ENCODE data around the gene RNASEH2C. TPM values are rescaled to one million over a fixed set of nuclear protein-coding genes. Genes with fewer than 3 reads are reported as not detected.

The RNASEH2C gene
- total and polyA plus RNA-seq, 2 of the 4 experiments (the other 2 are of a cell fraction) = 34.8 to 40.0 TPM

- dilution Hi-C loops (cut with HindIII; ENCODE audit: low sequenced_read_pairs, unreplicated experiment) (no loop called here), intact Hi-C loops (cut with micrococcal nuclease) (no loop called here), in situ Hi-C loops (cut with MboI; ENCODE audit: low sequenced_read_pairs) (no loop called here)
- TF ChIP-seq MAFK (IDR thresholded peaks at IDR 0.05; ENCODE audit: low read depth, low read length) (no peak), MXI1 (IDR thresholded peaks at IDR 0.05; ENCODE audit: borderline replicate concordance, low read depth, low read length) (no peak), POLR2A (IDR thresholded peaks at IDR 0.05; ENCODE audit: low read depth, low read length) (no peak), RCOR1 (IDR thresholded peaks at IDR 0.05; ENCODE audit: insufficient replicate concordance, low read length) (no peak), ELK1 (IDR thresholded peaks at IDR 0.05; ENCODE audit: borderline replicate concordance, low read depth, low read length) (no peak), SMC3 (IDR thresholded peaks at IDR 0.05; ENCODE audit: low read depth, low read length) (no peak), NFE2L2 (IDR thresholded peaks at IDR 0.05; ENCODE audit: low read depth, low read length) (no peak), CHD1 (IDR thresholded peaks at IDR 0.05; ENCODE audit: low read depth, low read length) (no peak), CEBPB (IDR thresholded peaks at IDR 0.05; ENCODE audit: low read depth, low read length) (no peak), RAD21 (IDR thresholded peaks at IDR 0.05; ENCODE audit: low read length) (no peak), BHLHE40 (IDR thresholded peaks at IDR 0.05; ENCODE audit: low read depth, low read length) (no peak), FOS (IDR thresholded peaks at IDR 0.05; ENCODE audit: low read depth, low read length) (no peak)
- Histone ChIP-seq H2BK120ac (ENCODE audit: low read depth, low read length) (no peak overlapping the region), H4K8ac (ENCODE audit: low read depth in 2 of 2, low read length in 2 of 2) (no peak overlapping the region), H3K23ac (ENCODE audit: low read depth, low read length) (no peak overlapping the region), H4K20me1 (ENCODE audit: insufficient read depth, low read length) (no peaks in the 10 kb centered on the region), H2AK9ac (replicated peaks; ENCODE audit: low read depth, low read length, poor library complexity) (no peak overlapping the region), H3K9ac (ENCODE audit: low read depth, low read length) (no peak overlapping the region), H3K9me1 (ENCODE audit: insufficient read depth, low read length) (no peaks in the 10 kb centered on the region), H4K91ac (ENCODE audit: insufficient read depth, low read depth, low read length) (no peak overlapping the region), H2AK5ac (ENCODE audit: low read depth, low read length) (no peak overlapping the region), H3K18ac (ENCODE audit: low read depth, low read length) (no peak overlapping the region), H3K56ac (ENCODE audit: extremely low read depth, insufficient read depth, low read length) (no peak overlapping the region), H4K5ac (ENCODE audit: low read depth, low read length) (no peak overlapping the region), H3K36me3 (ENCODE audit: control insufficient read depth, insufficient read depth, low read length) (no peaks in the 10 kb centered on the region), H3K4me2 (ENCODE audit: low read depth, low read length) (no peak overlapping the region), H3K79me1 (ENCODE audit: low read depth in 1 of 2, low read length in 2 of 2) (no peaks in the 10 kb centered on the region), H3K27ac (ENCODE audit: insufficient read depth, low read length) (no peak overlapping the region), H3K27me3 (ENCODE audit: control insufficient read depth, insufficient read depth, low read length) (peaks cover 12% of the 10 kb centered on the region), H3K14ac (replicated peaks; ENCODE audit: low read depth, low read length) (no peak overlapping the region), H2BK15ac (ENCODE audit: low read depth, low read length) (no peak overlapping the region), H2AFZ (replicated peaks; ENCODE audit: low read length, poor library complexity) (no peak overlapping the region), H3K4me3 (ENCODE audit: insufficient read depth, low read depth, low read length) (no peak overlapping the region), H2BK5ac (ENCODE audit: low read depth, low read length, poor library complexity, severe bottlenecking) (no peak overlapping the region), H3K9me3 (ENCODE audit: control insufficient read depth, insufficient read depth, low read length) (peaks cover 2% of the 10 kb centered on the region; the same call in 1 of the 2 replicates), H3K4me1 (ENCODE audit: control insufficient read depth, insufficient read depth, low read length) (no peaks in the 10 kb centered on the region), H2BK20ac (ENCODE audit: low read depth, low read length) (no peak overlapping the region), H3K4ac (ENCODE audit: low read depth, low read length) (no peak overlapping the region)
- ATAC-seq (ENCODE audit: low read depth) = no peak
- BruUV-seq (replicated peaks) = no TSS peak
- POLR2A ChIA-PET (ENCODE audit: unreplicated experiment) = no interaction called here
- CTCF ChIA-PET = interaction anchor here (2.0 kb wide), 1 partner anchor 16 kb away, joined by 4 read pairs; the partner anchor contains the start of gene KAT5
- 82% methylated on average over 5 of the region's 15 CpGs; no CpG with 5 or more reads in 1 of the 2 experiments for WGBS, 2 experiments (ENCODE audit: extremely low coverage in 2 of 2, insufficient read length in 1 of 2)
- DNase-seq = no peak
Measured at GRCh38 chr11:65727865-65728264, 7.3 kb upstream of the RNASEH2C start.

Data from IMR-90 (cell line).